Mammary epithelial cell (primary cell): ENCODE data around the gene ATG4B.

Experiments
- EZH2 ChIP-seq: IDR thresholded peaks from 2 replicates; pipeline ENCODE4 v1.6.1; 2012; ENCODE audit warnings: low read length, inconsistent platforms, borderline replicate concordance
- TF ChIP-seq, protein P1 (sequence below), 2 donors: IDR thresholded peaks in 1 of 2; conservative IDR thresholded peaks in 1 of 2; 2 replicates each; pipeline ENCODE4 v1.5.1; 2011 to 2012; ENCODE audit warnings: inconsistent platforms in 2 of 2, low read length in 2 of 2, mild to moderate bottlenecking in 2 of 2, control low read depth in 1 of 2, low read depth in 1 of 2; ENCODE audit not compliant: insufficient read depth in 1 of 2; ENCODE audit errors: extremely low read depth in 1 of 2

DNA sequence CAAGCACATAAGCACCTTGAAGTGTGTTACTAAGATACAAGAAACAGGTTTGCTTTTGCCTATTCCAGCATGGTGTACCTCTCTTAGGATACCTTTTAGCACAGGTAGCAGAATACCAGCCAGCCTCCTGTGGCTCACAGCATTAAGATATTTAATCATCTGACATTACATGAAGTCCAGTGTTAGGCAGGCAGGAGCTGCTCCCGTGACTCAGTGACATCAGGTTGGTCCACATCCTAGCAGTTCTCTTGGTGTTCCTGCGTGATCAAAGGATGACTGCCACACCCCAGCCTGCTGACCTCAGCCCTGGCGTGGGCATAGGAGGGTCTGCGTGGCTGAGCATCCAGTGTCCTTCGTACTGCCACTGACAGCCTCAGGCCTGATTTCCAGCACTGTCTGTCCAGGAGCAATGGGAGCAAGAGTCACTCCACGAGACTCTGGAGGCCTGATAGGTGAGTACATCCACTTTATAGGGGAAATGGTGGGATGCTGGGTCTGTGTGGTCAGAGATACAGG lies 52.8 kb downstream of the ATG4B start:
- TF ChIP-seq, protein P1, sequence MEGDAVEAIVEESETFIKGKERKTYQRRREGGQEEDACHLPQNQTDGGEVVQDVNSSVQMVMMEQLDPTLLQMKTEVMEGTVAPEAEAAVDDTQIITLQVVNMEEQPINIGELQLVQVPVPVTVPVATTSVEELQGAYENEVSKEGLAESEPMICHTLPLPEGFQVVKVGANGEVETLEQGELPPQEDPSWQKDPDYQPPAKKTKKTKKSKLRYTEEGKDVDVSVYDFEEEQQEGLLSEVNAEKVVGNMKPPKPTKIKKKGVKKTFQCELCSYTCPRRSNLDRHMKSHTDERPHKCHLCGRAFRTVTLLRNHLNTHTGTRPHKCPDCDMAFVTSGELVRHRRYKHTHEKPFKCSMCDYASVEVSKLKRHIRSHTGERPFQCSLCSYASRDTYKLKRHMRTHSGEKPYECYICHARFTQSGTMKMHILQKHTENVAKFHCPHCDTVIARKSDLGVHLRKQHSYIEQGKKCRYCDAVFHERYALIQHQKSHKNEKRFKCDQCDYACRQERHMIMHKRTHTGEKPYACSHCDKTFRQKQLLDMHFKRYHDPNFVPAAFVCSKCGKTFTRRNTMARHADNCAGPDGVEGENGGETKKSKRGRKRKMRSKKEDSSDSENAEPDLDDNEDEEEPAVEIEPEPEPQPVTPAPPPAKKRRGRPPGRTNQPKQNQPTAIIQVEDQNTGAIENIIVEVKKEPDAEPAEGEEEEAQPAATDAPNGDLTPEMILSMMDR (conservative IDR thresholded peaks at IDR 0.05 in 1 of 2, IDR thresholded peaks at IDR 0.05 in 1 of 2; ENCODE audit: extremely low read depth in 1 of 2, insufficient read depth in 1 of 2, low read depth in 1 of 2, low read length in 2 of 2), result no peak
- no peak for TF ChIP-seq EZH2
